ENCODE data around the gene SLC9A3.

The SLC9A3 gene

GRCh38 chr5:457195-457961 is 66.9 kb downstream of the SLC9A3 start:
- no peak for DNase-seq

- DNase-seq = no peak
Measured at GRCh38 chr5:456351-457194, 67.7 kb downstream of the SLC9A3 start.

- no peak for DNase-seq
Measured at GRCh38 chr5:455806-456205, 68.4 kb downstream of the SLC9A3 start.

- no peak for DNase-seq
Measured at GRCh38 chr5:454936-455335, 69.3 kb downstream of the SLC9A3 start.

- DNase-seq = no peak
Measured at GRCh38 chr5:453725-454481, 70.3 kb downstream of the SLC9A3 start.

GRCh38 chr5:452978-453710 is 71.1 kb downstream of the SLC9A3 start:
- no peak for DNase-seq

GRCh38 chr5:451587-452458 is 72.4 kb downstream of the SLC9A3 start:
- no peak for DNase-seq

GRCh38 chr5:449151-449550 is 75.1 kb downstream of the SLC9A3 start:
- no peak for DNase-seq

GRCh38 chr5:448766-449090 is 75.5 kb downstream of the SLC9A3 start:
- DNase-seq = no peak

GRCh38 chr5:448061-448765 is 76.0 kb downstream of the SLC9A3 start:
- no peak for DNase-seq

- DNase-seq = no peak
Measured at GRCh38 chr5:447501-447900, 76.7 kb downstream of the SLC9A3 start.

GRCh38 chr5:446883-447263 is 77.4 kb downstream of the SLC9A3 start:
- no peak for DNase-seq

GRCh38 chr5:446066-446882 is 78.0 kb downstream of the SLC9A3 start:
- no peak for DNase-seq

- no peak for DNase-seq
Measured at GRCh38 chr5:445591-445990, 78.7 kb downstream of the SLC9A3 start.

- no peak for DNase-seq
Measured at GRCh38 chr5:444226-444625, 80.0 kb downstream of the SLC9A3 start.

- no peak for DNase-seq
Measured at GRCh38 chr5:443239-444151, 80.8 kb downstream of the SLC9A3 start.

- DNase-seq = peak; percentile 73
Measured at GRCh38 chr5:442335-443238, 81.7 kb downstream of the SLC9A3 start, which contains the start of gene EXOC3. TSS of gene EXOC3 (plus strand) at chr5:443176. CDS start at chr5:446206, 3,030 bp downstream.

GRCh38 chr5:441996-442334 is 82.3 kb downstream of the SLC9A3 start:
- DNase-seq = no peak
